A673 (cell line): Measurements from ENCODE around the gene RAD1. TPM values are rescaled to one million over a fixed set of nuclear protein-coding genes. Genes with fewer than 3 reads are reported as not detected.

Source experiments
- BruUV-seq: library from RNA; stranded (reverse); fragments of 400-500 nt; replicated peaks from 2 replicates; lab custom pipeline; 2021; lab: Mats Ljungman, UMichigan
- CTCF ChIA-PET: fragments of 300-600 bp; sonication (Branson Sonifier 250); formaldehyde crosslinking; loops from one replicate; lab custom pipeline; 2022; ENCODE audit warnings: antibody characterized with exemption; lab: Charles Lee
- POLR2A ChIA-PET: fragments of 300-600 bp; sonication (Branson Sonifier 250); formaldehyde crosslinking; loops from one replicate; lab custom pipeline; 2022; ENCODE audit warnings: antibody characterized with exemption; ENCODE audit not compliant: low non-redundant PET; lab: Charles Lee
- DNase-seq: peaks from one replicate; pipeline ENCODE4 v3.0.0-alpha.2; 2015; ENCODE audit warnings: low spot score
- H3K27ac ChIP-seq: fragments of 200-600 bp; sonication (generic); 2 replicates; pipeline ENCODE4 v1.5.1; 2016; ENCODE audit warnings: mixed run types, low read depth, mild to moderate bottlenecking, mixed read lengths, antibody characterized with exemption, low read length; ENCODE audit not compliant: poor library complexity, severe bottlenecking
- H3K27me3 ChIP-seq: fragments of 200-600 bp; sonication (generic); replicated peaks from 2 replicates; pipeline ENCODE4 v1.6.1; 2017; ENCODE audit warnings: mixed run types, low read depth, mild to moderate bottlenecking, mixed read lengths, antibody characterized with exemption, low read length; ENCODE audit not compliant: insufficient read depth, poor library complexity
- H3K36me3 ChIP-seq: fragments of 200-600 bp; sonication (generic); 2 replicates; pipeline ENCODE4 v1.6.1; 2016; ENCODE audit warnings: mixed run types, mild to moderate bottlenecking, mixed read lengths, antibody characterized with exemption, low read length; ENCODE audit not compliant: insufficient read depth, poor library complexity, severe bottlenecking
- H3K4me1 ChIP-seq: fragments of 200-600 bp; sonication (generic); 2 replicates; pipeline ENCODE4 v1.6.1; 2017; ENCODE audit warnings: mixed run types, mild to moderate bottlenecking, mixed read lengths, antibody characterized with exemption, low read length; ENCODE audit not compliant: insufficient read depth, poor library complexity, severe bottlenecking
- H3K4me3 ChIP-seq: fragments of 200-600 bp; sonication (generic); 2 replicates; pipeline ENCODE4 v1.5.1; 2016; ENCODE audit warnings: low read depth, mixed run types, mild to moderate bottlenecking, mixed read lengths, low read length; ENCODE audit not compliant: poor library complexity, severe bottlenecking
- H3K9me3 ChIP-seq: fragments of 200-600 bp; sonication (generic); 2 replicates; pipeline ENCODE4 v1.6.1; 2016; ENCODE audit warnings: mixed run types, low read depth, mild to moderate bottlenecking, mixed read lengths, antibody characterized with exemption, low read length; ENCODE audit not compliant: poor library complexity, severe bottlenecking
- CTCF ChIP-seq: fragments of 300-800, 200-600 bp; sonication (generic); conservative IDR thresholded peaks from 2 replicates; pipeline ENCODE4 v1.5.1; 2017; ENCODE audit warnings: low read depth, mild to moderate bottlenecking, antibody characterized with exemption, low read length, moderate library complexity, mixed read lengths
- EZH2 ChIP-seq: fragments of 200-600 bp; sonication (generic); IDR thresholded peaks from 2 replicates; pipeline ENCODE4 v1.6.1; 2017; ENCODE audit warnings: borderline replicate concordance, low read depth, mild to moderate bottlenecking, mixed read lengths, antibody characterized with exemption, low read length; ENCODE audit not compliant: poor library complexity, severe bottlenecking
- intact Hi-C: fragments of 100-400 bp; cut with micrococcal nuclease; formaldehyde crosslinking; loops from one replicate; pipeline ENCODE4 v1.10.0; 2022; ENCODE audit not compliant: unreplicated experiment
- total RNA-seq: library from RNA; stranded (reverse); gene quantifications from 2 replicates; pipeline ENCODE4 v1.2.3, GENCODE V29; 2021

RAD1 gene
- total RNA-seq, 1 experiment from 2014 or later: 40.8 TPM

GRCh38 chr5:34866989-34867471, 48.3 kb downstream of the RAD1 start:
- H3K27ac ChIP-seq: no peak overlapping the region
- DNase-seq: no peak
- ChIA-PET CTCF (no interaction called here), POLR2A (no interaction called here)
- intact Hi-C loops: no loop called here
- no peaks in the 10 kb centered on the region for H3K4me1 ChIP-seq
- H3K36me3 ChIP-seq: no peaks in the 10 kb centered on the region
- no peak overlapping the region for H3K4me3 ChIP-seq
- H3K27me3 ChIP-seq: no peaks in the 10 kb centered on the region
- no peak for TF ChIP-seq CTCF
- TF ChIP-seq EZH2: no peak
- H3K9me3 ChIP-seq: no peaks in the 10 kb centered on the region
- BruUV-seq: no TSS peak

GRCh38 chr5:34865091-34865490, 50.2 kb downstream of the RAD1 start:
- intact Hi-C loops: no loop called here
- no peak overlapping the region for H3K27ac ChIP-seq
- CTCF ChIA-PET: no interaction called here

GRCh38 chr5:34863946-34864345, 51.4 kb downstream of the RAD1 start:
- CTCF ChIA-PET: no interaction called here
- intact Hi-C loops: no loop called here

More at GRCh38 chr5:34865091-34865490, 50.2 kb downstream of the RAD1 start:
- no TSS peak for BruUV-seq
- Histone ChIP-seq H3K4me1 (no peaks in the 10 kb centered on the region), H3K9me3 (no peaks in the 10 kb centered on the region), H3K4me3 (no peak overlapping the region), H3K27me3 (no peaks in the 10 kb centered on the region), H3K36me3 (no peaks in the 10 kb centered on the region)
- TF ChIP-seq EZH2: no peak
- no peak for TF ChIP-seq CTCF
- POLR2A ChIA-PET: no interaction called here
- no peak for DNase-seq

More at GRCh38 chr5:34863946-34864345, 51.4 kb downstream of the RAD1 start:
- H3K9me3 ChIP-seq: no peaks in the 10 kb centered on the region
- peaks cover 1% of the 10 kb centered on the region for H3K4me1 ChIP-seq
- DNase-seq: peak; percentile 16
- H3K27ac ChIP-seq: no peak overlapping the region
- no peaks in the 10 kb centered on the region for H3K36me3 ChIP-seq
- TF ChIP-seq EZH2 (no peak), CTCF (no peak)
- H3K27me3 ChIP-seq: no peaks in the 10 kb centered on the region
- BruUV-seq: no TSS peak
- H3K4me3 ChIP-seq: no peak overlapping the region
- POLR2A ChIA-PET: interaction anchor here (0.6 kb wide), 1 partner anchor 112 kb away, joined by 3 read pairs; no protein-coding TSS in a partner anchor
